Posterior vena cava (tissue), 2 donors: ENCODE data around the gene COL8A1. TPM values are rescaled to one million over a fixed set of nuclear protein-coding genes. Genes with fewer than 3 reads are reported as not detected.
"Not testable (repeated sequence)": the region's sequence is repeated elsewhere in the genome, so short reads cannot be mapped to it uniquely, and the experiment has no call there.

Experiments
- DNase-seq: peaks from one replicate; pipeline ENCODE4 v3.0.0-alpha.2; 2020; ENCODE audit warnings: low spot score
- intact Hi-C, 2 donors: fragments of 100-400 bp; cut with DNase I; formaldehyde crosslinking; loops; one replicate each; pipeline versions ENCODE4 v1.14.1 to v1.14.2; 2022 to 2023
- total RNA-seq, 2 donors: library from RNA; stranded (reverse); fragmentation: NEBNext Ultra II Directional; extraction: Animal tissue kit (Norgen Biotek cat#: 25700); gene quantifications; one replicate each; pipeline ENCODE4 v1.2.1, GENCODE V29; 2021
- donor health status: DM: yes; HTN: yes; CAD: no.
- donor health status: DM: yes; HTN: yes; CAD: no.

The COL8A1 gene
- total RNA-seq, 2 donors from 2014 or later: 80.6 to 105 TPM

DNA sequence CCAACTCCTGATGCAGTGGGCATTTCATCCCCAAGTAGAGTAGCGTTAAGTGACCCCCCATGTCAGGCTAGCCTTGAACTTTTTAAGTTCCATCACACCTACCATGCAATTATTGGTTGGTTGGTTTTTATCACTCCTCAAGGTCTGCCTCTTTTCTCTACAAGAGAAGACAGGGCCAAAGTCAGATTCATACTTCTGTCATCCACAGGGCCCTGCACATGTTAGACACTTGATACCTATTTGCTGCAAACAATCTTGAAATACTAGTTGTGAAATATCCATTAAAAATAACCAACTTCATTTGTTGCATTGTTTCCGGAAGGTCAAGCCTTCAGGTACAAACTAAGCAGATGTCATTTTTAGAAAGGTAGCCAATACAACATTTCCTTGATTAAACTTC, 180.4 kb downstream of the COL8A1 start:
- intact Hi-C loops: no loop called here

DNA sequence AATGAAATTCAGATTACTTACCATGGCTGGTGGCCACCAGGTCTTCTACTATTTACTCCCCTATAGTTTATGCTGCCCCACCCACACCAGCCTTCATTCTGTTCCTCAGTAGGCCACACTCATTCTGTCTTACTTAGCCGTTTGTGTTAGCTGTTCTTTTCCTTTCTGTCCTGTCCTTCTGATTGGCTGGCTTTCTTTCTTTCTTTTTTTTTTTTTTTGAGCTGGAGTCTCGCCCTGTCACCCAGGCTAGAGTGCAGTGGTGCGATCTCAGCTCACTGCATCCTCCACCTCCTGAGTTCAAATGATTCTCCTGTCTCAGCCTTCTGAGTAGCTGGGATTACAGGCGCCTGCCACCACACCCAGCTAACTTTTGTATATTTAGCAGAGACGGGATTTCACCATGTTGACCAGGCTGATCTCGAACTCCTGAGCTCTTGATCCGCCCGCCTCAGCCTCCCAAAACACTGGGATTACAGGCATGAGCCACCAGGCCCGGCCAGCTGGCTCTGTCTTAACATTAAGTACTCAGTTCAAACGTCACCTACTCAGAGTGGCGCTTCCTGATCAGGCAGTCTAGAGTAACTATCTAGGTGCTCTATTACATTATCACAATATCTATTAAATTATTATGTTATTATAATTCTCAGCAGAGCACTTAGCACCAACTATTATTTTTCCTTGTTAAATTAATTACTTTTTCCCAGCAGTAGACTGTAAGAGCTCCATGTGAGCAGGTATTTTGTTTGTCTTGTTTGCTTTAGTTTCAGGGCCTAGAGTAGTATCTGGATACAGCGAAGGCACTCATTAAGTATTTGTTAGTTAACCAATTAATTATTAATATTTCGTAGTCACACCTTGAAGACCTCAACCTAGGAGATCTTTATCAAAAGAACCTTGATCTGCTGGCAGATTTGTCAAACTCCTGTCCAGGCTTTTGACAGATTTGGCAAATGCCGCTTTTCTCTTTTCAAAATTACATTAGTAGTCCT, 185.6 kb downstream of the COL8A1 start:
- intact Hi-C loops: no loop called here

More for the DNA sequence above, 180.4 kb downstream of the COL8A1 start:
- DNase-seq: no peak

DNA sequence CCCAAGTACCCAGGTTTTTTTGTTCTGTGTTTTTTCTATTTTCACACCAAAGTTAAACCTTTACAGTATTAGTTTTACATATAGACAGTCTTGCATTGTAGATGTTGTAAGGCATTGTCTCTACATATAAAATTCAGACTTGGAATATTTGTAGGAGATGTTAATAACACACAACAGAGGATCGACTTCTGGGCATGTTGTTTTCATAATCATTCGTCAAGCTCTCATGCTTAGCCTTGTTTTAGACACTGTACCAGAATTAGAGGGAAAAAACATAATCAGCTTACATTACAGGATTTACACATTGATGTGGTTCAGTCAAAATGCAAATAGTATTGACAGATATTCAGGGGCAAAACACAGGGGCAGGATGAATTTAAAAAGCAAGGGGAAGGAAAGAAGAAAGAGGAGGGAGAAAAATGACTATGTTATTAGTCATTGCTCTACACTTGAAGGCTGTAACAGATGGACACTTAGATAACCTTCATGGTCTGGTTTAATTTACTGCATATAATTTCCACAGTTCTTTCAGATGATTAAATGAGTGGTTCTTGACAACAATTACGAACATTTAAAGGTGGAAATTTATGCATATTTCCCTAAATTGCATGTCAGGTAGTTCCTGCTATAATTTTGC, 186.7 kb downstream of the COL8A1 start:
- intact Hi-C loops: no loop called here
- no peak for DNase-seq

More for the DNA sequence above, 185.6 kb downstream of the COL8A1 start:
- no peak for DNase-seq

DNA sequence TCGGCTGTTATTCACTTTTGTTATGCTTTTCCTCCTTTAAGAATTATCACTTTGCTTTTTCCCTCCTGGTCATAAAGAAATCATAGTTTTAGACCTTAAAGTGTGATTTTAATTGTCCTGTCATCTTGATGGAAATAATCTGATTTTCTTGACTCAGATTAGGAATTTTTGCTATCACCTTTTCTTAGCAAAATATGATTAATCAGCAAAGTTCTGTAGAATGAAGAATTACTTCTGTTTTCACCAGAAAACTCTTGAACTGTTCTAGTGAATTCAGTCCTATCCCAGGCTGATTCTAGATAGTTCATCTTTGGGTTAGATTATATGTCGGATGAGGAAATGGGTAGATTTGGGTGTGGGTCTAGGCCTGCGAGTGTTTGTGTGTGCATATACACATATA, 191.4 kb downstream of the COL8A1 start:
- intact Hi-C loops: no loop called here
- no peak for DNase-seq

DNA sequence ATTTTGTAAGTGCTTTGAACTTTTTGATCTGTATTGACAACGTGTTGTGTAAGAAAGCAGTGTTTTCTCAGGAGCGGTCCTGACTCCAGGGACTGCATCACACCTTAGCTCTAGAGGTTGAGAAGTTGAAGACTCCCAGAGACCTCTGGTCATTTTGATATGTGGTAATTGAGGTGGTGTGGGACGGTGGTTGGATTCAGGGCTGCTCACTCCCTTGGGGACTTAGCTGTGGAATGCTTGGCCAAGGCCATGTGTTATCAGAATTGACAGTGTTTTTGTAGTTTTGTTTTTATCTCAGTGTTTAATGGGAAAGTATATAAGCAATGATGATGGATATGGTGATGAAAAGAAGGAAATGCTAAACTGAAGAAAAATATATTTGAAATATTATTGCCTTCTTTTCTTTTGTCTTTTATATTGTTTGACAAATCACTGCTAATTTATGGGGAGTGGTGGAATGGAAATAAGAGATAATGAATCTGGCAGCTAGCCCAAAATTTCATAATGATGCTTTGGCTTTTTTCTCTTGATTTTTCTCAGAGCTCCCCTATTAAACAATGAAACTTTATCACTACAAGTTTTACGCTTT, 195.3 kb downstream of the COL8A1 start:
- DNase-seq: no peak
- intact Hi-C loops: no loop called here

DNA sequence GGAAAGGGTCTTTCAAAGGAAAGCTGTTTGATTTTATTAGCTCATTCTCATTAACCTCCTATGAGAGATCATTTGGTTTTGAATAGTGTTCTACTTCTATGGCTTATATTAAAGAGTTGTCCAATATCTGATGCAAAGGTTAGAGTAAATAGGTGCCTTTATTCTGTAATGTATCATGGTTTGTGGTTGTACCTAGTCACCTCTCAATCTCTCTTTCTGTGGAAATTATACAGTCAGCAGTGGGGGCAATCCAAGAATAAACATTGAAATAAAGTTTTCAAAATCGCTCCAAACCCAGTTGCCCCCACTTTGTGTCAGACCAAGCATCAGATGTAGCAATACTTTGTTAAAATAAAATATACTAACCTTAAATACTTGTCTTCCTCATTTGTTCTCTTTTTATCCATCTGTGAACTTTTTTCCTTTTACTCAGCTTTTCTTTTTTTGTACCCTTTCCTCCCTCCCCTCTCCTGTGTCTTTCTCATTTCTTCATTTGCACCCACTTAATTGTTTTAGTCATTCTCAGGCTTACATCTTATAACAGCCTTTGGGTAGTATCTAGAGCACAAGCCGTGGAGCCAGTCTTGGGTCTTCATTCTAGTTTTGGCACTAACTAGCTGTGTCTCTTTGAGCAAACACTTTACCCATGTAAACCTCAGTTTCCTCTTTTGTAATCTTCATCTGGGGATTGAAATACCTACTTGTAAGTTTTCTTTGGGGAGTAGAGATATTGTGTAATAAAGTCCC, 196.0 kb downstream of the COL8A1 start:
- intact Hi-C loops: no loop called here
- DNase-seq: no peak

DNA sequence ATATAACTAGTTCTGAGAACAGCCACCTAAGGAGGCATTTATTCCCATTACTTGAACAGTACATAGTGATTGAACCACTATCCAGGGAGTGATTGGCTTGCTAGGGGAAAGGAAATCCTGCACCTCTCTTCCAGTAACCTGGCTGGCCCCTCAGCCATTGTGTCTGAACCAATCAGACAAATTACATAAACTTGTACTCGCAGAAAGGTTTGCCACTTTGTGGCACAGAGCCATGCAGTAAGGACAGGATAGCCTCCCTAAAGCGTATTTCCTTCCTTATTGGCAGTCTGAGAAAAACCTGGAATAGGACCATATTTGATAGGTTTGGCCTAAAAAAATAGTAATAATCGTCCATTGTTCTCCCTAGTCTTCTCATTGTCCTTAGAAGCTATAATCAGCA, 198.3 kb downstream of the COL8A1 start:
- intact Hi-C loops: no loop called here
- peak; percentile 48 for DNase-seq

DNA sequence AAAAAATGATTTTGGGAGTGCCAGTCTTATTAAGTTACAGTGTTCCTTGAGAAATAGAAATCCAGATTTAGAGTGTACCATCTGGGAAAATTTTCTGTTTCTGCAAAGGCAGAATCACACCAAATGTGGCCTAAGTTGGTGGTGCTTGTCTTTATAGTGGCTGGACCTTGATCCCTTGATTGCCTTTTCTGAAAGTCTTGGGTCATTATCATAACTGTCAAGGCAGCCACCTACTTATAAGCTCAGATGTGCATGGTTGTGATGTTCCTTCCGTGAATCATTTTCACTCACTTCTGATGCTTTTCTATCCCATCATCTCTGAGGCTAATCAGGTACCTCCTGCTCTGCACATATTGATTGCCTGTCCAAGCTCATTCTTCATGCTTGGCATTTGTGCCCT, 199.3 kb downstream of the COL8A1 start:
- no peak for DNase-seq
- intact Hi-C loops: no loop called here

DNA sequence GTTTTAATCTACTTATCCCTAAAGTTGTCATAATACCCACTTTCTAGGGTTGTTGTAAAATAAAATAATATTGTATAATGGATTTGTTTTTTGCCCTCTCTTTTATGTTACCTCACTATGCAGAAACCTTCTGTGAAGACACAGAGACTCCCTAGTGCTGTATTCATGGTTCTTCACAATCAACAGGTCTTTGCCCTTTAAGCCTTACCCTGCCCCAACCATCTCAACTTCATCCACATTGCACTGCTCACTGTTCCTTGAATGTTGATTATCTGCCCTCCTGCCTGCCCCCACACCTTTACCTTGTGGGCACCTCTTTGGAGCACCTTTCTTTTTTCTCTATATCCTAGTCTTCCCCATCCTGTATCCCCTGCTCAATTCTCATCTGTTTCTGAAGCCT, 200.4 kb downstream of the COL8A1 start:
- DNase-seq: no peak
- intact Hi-C loops: no loop called here

DNA sequence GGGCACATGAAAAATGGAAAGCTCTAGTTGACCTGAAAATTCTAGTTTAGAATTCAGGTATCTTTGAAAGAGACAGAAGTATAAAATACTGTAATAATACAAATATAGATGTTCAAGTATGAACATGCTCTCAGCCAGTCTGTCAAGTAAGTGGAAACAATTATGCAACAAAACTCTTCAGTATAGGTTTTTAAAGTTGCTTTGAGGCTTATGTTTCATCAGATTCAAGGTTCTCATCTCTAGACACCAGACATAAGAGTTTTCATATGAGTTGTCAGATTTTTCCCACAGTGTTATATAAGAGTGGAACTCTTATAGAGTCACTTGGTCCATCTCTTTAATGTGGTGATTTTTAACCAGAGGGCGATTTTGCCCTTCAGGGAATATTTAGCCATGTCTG, 201.2 kb downstream of the COL8A1 start:
- no peak for DNase-seq

DNA sequence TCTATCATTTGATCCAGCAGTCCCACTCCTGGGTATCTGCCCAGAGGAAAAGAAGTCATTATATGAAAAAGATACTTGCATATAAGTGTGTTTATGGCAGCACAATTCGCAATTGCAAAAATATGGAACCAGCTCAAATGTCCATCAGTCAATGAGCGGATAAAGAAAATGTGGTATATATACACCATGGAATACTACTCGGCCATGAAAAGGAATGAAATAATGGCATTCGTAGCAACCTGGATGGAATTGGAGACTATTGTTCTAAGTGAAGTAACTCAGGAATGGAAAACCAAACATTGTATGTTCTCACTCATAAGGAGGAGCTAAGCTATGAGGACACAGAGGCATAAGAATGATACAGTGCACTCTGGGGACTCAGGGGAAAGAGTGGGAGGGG, 203.6 kb downstream of the COL8A1 start:
- not testable (repeated sequence) for DNase-seq
- intact Hi-C loops: loop anchor here (5.0 to 10.0 kb wide), 3 partner anchors 413 to 1843 kb away; partner anchors contain the start of gene RPL24 (in 1 of the 2)

More for the DNA sequence above, 201.2 kb downstream of the COL8A1 start:
- intact Hi-C loops: loop anchor here (5.0 to 10.0 kb wide), 3 partner anchors 415 to 1845 kb away; partner anchors contain the start of gene RPL24 (in 1 of the 2)

DNA sequence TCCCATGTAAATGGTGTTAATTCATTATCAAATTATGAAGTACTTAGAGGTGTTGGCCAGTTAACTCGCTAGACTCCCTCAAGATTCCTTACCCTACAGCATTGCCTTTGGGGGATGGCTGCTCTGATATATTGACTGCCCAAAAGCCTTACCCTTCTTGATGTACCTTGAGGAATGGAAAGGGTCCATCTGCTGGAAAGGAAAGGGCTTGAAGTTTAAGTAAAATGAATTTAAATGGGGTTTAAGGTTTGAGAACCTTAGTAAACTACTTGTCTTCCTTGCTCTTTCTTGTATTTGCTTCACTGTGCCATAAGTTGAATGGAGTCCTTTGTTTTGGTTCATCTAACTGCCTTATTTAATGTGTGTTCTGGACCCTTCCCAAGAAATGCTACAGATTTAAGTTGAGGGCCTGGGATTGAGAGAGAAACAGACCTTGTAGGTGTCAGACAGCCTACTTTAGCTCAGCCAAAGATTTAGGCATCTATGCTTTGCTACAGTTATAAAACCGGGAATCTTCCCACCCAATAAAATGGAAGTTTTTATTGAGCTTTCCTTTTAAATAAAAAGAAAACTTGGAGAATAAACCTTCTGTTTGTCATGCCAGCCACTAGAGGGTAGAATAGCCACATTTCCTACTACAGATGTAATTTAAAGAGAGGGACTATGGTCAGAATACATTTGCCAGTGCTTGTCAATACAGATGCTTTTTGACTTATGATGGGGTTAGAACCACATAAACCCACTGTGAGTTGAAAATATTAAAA, 204.6 kb downstream of the COL8A1 start:
- intact Hi-C loops: loop anchor here (5.0 to 10.0 kb wide), 3 partner anchors 412 to 1842 kb away; partner anchors contain the start of gene RPL24 (in 1 of the 2)
- DNase-seq: no peak

DNA sequence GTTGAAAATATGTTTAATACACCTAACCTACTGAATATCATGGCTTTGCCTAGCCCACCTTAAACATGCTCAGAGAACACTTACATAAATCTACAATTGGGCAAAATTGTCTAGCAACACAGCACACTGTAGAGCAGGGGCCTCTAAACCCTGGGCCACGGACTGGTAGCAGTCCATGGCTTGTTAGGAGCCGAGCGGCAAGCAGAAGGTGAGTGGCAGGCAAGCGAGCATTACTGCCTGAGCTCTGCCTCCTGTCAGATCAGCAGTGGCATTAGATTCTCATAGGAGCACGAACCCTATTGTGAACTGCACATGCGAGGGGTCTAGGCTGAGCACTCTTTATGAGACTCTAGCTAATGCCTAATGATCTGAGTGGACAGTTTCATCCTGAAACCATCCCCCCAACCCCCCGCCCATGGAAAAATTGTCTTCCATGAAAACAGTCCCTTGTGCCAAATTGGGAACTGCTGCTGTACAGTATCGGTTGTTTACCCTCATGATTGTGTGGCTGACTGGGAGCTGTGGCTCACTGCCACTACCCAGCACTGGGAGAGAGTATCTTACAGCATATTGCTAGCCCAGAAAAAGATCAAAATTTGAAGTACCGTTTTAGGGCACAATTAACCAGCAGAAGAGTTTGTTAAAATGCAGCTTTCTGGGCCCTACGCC, 205.3 kb downstream of the COL8A1 start:
- no peak for DNase-seq
- intact Hi-C loops: loop anchor here (5.0 to 10.0 kb wide), 3 partner anchors 411 to 1841 kb away; partner anchors contain the start of gene RPL24 (in 1 of the 2)

DNA sequence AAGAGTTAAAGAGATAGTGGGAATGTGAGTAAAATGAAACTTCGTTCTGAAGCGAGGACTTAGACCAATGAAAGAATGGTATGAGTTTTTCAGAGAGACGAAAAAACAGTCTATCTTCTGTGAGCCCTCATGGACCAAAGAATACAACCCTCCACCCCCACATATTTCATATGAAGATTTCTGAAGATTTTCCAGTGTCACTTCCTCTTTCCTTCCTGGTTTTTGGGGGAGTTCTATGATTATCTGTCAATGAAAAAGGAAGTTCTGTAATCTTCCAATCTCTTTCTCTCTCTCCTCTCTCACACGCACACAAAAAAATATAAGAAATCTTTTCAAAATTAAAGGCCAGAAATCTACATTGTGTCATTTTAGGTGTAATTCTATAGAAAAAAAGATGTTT, 206.9 kb downstream of the COL8A1 start:
- intact Hi-C loops: loop anchor here in 1 of 2 donors (10.0 kb wide), 2 partner anchors 409 to 1839 kb away; partner anchors contain the start of gene RPL24
- no peak for DNase-seq

DNA sequence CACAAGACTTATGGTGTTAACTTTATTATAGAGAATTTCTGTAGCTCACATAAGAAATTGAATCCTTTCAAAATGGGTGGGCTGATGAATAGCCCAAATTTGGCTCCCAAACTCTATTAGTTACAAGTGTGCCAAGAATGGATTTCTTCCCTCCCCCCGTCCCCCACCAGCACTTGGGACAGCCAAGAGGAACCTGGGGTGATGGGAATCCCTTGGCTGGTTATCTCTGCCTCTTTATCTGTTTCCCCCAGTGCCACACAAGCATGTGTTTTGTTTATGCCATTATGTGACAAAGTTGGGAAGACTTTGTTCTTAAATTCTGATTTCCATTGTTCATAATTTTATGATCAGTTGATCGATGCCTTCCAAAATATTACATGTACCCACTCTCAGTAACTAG, 207.6 kb downstream of the COL8A1 start:
- no peak for DNase-seq
- intact Hi-C loops: loop anchor here in 1 of 2 donors (10.0 kb wide), 2 partner anchors 409 to 1839 kb away; partner anchors contain the start of gene RPL24

DNA sequence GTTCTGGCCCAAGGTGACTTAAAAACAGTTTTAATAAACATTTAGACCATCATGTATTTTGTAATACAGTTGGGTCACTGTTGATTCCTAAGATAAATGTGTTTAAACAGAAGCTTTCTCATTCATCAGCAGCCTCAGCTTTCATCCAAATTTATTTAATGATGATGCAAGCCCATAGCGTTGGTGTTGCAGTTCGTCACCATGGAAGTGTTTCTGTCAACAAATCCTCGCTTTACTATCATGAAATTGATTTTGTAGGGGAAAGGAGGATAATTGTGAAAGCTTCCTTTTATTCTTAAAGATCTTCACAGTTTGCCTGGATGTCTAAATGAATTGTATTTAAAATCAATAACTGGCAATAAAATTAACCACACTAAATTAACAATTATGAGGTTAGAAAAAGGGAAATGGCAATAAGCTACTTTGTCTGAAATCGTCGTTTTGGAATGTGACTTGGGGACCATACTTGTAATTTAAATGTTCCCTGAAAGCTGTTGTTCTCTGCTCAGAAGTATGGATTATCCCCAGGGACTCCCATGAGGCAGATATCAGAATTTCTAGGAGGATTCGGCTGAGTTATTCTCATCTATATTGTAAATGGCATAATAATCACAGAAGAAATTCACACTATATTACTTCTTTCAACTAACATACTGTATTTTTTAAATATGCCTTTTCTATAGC, 208.2 kb downstream of the COL8A1 start:
- intact Hi-C loops: loop anchor here in 1 of 2 donors (10.0 kb wide), 2 partner anchors 408 to 1838 kb away; partner anchors contain the start of gene RPL24
- DNase-seq: no peak

DNA sequence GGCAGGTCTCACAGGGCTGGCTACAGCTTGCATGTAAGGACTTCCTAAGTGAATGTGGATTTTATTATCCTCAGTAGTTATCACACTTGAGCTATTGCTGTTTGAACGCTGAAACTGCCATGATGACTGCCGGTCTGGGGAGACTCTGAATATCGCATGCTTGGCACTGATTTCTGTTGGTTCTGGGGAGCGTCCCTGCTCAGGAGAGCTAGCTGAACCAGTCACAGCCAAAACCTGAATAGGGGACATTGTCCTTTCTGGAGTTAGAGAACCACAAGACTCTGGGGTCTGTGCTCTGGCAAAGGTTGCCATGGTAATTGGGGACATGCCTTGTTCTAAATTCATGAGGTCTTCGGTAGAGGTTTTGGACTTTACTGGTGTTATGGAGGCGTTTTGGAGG, 210.0 kb downstream of the COL8A1 start:
- intact Hi-C loops: loop anchor here in 1 of 2 donors (10.0 kb wide), 2 partner anchors 406 to 1836 kb away; partner anchors contain the start of gene RPL24
- no peak for DNase-seq
